Glomerular endothelial cell (primary cell): ENCODE data around the gene KCNIP1. TPM values are rescaled to one million over a fixed set of nuclear protein-coding genes. Genes with fewer than 3 reads are reported as not detected.

Source experiments
- DNase-seq: peaks from one replicate; pipeline ENCODE4 v3.0.0-alpha.2; 2011; ENCODE audit warnings: low read depth, low spot score; ENCODE audit errors: extremely low read depth
- total RNA-seq: library from RNA; depleted of rRNA; stranded (reverse); fragments of >200 nt; gene quantifications from 2 replicates; pipeline ENCODE4 v1.2.3, GENCODE V29; 2015

Gene KCNIP1
- total RNA-seq, 1 donor from 2014 or later = 0.76 TPM

DNA sequence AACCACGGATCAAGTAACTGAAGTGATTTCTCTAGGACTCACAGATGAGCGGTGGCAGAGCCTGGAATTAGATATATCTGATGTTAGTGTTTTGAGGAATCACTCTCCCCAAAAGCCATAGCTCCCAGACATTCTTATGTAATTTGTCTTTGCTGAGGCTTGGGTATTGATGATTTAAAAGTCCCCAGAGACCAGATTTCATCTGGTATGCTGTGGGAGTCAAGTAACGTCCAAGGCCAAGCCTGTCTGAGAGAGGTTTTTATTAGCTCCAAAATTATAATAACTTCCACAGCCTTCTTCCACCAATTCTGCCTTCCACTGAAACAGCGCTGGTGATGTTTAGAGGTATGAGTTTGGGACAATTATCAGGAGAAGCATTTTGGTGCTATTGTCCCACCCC is 21.3 kb upstream of the KCNIP1 start:
- no peak for DNase-seq

DNA sequence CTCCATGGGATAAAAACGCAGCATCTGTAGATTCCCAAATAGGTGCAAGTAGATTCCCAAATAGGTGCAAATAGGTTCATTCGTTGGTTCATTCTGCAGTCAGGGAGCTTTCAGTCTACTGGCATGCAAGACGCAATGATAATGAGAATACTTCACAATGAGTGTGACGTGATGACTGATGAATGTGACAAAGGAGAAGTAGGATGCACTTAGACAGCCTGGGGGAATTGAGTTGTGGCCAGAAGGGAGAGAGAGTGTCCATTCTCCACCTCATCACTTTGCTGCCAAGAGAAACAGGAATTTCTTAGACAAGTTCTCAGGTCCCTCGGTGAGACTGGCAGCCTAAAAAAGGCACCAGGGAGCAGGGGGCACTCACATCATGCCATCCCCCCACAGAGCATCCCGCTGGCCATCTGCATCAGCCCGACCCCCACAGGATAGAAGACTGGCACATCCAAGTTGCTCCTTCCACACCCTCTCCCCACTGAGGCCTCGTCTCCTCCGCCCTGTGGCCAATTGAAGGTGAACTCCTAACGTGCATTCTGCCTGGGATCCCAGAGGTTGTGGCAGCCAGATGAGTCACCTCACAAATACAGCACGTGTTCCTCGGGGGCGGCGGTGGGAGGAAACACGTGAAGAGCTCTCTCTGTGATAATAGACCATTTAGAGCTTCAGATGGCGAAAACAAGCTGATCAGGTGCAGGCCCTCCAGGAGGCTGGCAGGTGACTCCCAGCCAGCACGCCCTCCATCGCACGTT is 19.9 kb upstream of the KCNIP1 start:
- no peak for DNase-seq

DNA sequence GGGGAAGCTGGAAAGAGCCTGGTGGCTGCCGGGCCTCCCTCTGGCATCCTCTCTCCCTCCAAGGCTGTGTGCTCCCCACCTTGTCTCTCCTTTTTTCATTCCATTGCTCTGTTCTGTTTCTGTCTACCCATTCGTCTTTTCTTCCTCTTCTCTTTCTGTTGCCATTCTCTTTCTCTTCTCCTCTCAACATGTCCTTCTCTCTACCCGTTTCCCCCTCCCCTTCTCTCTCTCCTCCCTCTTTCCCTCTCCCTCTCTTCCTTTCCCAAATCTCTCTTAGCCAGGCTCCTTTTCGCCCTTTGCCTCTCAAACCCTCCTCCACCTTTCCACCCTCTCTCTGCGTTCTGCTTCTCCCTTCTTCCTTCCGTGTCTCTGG is 19.4 kb upstream of the KCNIP1 start:
- no peak for DNase-seq

DNA sequence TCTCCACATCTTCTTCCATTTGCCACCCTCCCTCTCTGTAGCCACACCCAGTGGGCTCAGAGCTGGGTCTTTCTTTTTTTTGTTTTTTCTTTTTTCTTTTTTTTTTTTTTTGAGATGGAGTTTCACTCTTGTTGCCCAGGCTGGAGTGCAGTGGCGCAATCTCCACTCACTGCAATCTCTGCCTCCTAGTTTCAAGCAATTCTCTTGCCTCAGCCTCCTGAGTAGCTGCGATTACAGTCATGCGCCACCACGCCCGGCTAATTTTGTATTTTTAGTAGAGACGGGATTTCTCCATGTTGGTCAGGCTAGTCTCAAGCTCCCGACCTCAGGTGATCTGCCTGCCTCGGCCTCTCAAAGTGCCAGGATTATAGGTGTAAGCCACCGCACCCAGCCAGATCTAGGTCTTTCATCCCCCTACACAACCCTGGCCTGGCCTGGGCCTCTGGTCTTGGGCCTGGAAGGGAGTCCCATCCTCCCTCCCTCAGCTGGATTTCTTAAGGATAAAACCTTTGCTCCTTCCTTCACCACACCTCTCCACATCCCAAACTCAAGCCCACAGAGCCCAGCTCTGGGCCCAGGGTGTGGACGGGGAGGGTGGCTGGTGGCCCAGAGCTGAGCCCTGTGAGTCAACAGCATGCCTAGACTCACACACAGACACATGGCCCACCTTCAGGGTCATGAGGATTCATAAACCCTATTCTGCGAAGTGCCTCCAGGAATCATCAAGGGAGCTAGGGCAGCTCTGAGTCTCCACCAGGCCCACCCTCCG is 18.8 kb upstream of the KCNIP1 start:
- DNase-seq = no peak

DNA sequence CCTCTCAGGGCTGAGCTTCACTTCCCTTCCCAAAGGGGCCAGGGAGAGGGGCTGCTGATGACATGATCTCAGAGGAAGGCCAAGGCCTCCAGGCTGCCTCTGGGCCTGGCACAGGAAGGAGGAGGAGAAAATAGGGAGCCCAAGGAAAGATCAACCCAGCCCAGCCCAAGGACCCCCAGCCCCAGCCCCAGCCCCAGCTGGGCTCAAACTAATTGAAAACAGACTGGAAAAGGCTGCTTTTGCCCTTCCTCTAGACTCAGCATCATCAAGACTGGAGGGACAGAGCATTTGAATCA is 18.3 kb upstream of the KCNIP1 start:
- DNase-seq = no peak

DNA sequence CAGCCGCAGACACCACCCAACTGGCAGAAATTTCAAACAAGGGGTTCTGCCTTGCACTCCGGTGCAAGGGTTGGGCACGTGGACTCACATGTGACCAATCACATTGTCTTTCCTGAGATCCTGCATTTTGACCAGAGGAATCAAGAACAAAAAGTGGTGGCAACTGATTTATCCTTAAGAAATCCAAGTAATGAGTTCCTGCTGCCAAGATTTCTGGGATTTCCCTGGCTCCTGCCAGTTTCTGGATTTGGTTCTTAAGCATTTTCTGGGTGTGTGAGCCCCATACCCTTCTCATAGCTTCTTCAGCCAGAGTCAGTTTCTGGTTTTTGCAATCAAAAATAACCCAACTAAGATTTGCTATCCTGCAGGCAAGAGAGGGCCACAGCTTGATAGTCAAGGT is 17.4 kb upstream of the KCNIP1 start:
- no peak for DNase-seq

DNA sequence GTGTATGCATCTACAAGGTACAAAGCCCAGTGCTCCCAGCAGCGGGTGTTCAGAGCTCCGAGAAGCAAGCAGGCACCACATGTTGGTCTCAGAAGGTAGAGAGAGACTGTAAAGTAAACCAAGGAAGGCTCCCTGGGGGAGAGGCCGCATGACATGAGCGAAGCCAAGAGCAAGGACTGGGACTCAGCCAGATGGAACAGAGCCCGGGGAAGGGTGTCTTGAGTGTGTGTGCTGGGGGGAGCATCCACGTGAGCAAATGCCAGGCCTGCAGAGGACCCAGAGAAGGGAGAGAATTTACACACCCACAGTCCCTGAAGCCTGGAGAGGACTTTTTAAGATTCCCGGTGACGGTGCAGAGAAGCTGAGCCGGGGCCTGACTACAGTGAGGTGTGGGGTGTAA is 15.2 kb upstream of the KCNIP1 start:
- no peak for DNase-seq

DNA sequence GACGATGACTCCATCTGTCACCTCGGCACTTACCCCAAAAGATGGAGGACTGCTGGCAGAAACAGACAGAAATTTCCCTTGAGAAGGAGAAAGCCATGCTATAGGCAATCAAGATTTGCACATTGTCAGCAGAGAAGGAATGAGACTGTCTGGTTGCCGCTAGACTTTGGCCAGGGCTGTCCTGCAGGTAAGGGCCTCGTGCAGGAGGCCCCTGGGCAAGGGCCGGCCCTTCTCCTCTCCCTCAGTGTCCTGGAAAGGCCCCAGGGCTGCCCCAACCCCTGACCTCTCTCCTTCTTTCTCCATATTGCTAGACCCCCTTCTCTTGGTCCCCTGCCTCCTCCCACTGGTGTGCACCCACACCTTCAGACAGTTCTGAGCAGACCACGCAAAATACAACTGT is 14.6 kb upstream of the KCNIP1 start:
- DNase-seq = no peak

DNA sequence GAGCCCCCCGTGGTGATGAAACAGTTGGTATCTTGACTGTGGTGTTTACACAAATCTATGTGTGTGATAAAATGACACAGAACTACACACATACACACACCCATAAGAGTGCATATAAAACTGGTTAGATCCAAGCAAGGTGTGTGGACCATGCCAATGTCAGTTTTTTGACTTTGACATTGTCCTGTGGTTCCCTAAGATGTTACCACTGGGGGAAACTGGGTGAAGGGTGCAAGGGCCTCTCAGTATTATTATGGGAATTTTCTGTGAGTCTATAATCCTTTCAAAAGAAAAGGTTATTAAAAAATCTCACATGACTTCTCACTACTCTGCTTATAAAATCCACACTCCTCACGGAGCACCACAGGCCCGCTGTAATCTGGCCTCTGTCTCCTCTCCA is 13.4 kb upstream of the KCNIP1 start:
- DNase-seq = no peak

DNA sequence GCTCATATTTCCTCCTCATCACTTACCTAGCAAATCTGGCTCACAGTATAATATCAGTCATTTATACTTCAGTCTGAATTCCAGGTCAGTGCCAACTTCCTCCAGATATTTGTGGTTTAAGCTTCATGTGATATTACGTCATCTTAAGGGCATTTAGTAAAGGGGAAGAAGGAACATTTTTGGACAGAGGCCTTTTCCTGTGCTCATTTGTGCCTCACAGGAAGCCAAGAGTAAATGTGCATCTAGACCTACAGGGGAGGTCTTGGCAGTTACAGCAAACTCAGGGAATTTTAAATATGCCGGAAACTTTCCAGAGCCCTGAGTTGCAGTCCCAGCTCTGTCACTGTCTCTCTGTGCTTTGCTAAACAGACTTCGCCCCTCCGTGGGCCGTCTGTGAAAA is 12.3 kb upstream of the KCNIP1 start:
- peak; percentile 96 for DNase-seq

DNA sequence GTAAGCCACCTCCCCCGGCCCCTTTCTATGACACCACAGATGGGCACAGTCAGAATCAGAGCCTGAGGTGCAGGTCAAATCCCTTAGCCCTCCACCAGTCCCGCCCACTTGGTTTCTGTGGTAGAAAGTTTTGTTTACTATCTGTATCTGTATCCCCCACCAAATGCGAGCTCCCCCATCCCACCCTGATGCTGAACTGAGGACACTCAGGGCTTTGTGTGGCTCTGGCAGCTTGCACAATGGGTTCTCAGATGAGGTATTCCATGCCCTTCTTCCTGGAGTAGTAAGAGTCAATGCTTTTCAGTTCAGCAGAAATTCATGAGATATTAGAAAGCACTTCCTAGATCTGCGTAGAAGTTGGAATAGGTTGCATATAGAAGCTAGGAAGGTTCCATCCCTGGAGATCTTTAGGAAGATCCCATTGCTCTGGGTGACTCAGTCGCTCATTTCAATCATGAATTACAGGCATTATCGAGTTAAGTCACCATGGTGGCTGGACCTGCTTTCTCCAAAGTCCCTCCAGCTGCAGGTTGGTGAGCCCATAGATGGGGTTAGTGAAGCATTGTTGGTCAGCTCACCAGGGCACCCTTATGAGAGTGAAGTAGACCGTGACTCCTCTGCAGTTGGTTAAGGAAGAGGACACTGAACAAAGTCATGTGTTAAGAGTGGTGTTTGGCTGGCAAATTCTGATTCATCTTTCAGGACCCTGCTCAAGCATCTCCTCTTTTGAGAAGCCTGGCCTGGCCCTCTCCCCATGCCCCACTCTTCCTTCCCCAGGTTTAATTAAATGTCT is 10.6 kb upstream of the KCNIP1 start:
- DNase-seq = no peak

DNA sequence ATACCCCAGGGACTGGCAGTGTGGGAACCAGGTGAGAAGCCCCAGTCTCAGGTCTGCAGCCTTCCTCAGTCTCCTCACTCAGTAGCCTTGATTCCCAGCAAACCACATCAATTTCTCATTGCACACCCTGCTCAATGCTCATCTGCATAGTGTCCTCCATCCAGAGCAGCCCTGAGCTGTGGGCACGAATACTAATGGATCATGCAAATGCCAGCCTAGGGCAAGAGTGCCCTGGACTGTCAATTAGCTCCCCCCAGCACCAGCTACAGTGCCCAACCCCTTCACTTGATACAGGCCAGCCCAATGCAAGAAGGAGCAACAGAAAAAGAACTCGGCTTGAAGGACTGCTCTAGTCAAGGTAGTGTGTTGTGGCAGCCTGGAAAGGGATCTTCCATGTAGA is 9.8 kb upstream of the KCNIP1 start:
- no peak for DNase-seq

DNA sequence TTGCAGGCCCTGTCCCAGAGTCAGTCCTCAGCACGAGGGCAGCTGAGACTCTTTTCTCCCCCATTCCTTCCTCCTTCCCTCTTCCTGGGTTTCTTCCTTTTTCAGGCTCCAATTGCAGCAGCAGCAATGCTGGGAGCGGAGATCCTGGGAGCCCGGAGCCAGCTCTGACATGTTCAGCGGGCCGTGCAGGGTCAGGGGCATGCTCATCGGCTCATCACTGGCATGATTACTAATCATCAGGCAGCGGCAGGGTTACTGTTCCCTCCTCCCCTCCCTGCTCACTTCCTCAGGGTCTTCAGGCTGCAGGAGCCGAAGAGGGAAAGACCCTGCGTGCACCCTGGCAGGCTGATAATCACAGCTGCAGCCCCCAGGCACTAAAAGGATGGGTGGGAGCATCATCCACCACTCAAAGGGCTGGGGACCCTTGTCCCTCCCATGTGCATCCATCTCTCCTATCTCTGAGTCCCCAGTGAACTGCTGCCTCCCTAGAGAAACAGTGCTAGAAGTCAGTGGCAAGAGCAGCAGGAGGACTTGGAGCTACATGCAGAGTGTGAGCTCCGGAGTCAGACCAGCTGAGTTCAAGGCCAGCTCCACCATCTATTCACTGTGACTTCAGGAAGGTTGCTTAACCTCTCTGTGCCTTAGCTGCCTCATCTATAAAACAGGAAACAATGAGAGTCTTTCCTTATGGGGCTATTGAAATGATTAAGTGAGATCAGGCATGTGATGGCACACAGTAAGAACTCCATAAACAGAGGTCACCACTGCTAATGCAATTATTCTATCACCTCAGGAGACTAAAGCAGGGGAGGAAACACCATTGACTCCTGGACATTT is 7.8 kb upstream of the KCNIP1 start:
- DNase-seq = no peak

DNA sequence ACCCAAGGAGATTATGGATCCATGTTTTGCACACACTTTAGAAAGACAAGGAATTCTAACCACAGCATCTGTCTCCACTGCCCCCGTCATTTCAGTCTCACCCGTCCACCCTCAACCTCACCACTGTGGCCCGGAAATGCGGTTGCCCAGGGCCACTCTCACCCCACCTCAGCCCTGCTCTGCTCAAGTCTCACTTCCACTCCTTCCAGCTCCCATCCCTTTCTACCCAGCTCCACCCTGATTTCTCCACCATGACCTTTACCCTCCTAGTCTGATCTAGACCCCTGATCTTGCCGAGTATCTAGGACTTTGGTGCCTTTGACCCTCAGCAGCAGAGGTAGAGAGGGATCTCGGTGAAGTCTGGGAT is 7.2 kb upstream of the KCNIP1 start:
- no peak for DNase-seq

DNA sequence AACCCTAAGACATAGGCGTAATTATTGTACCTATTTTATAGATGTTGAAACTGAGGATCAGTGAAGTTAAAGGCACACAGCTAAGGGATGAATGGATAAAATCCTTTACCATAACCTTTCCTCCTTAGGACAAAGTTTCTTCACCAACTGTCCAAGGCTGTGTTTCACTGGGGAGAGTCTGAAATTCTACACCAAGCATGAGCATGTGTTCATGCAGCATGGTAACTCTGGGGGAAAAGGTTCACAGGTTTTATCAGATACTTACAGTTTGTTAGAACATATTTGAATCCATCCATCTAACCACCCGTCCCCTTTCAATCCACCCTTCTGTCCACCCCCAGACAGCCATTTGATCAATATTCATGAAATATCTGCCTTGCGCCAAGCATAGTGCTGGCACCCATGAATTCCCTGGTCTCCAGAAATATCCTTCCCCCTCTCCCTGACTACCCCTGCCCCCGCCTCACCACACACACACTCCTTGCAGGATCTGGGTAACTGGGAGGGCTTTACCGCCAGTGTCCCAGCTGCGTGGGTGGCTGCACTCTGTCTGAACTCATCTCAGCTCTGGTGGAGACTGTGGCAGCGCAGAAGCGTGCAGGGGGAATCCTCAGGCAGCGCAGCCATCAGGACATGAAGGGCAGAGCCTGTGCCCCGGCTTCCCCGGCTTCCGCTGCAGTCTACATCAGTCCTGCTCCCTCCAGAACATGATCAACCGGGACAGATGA is 6.3 kb upstream of the KCNIP1 start:
- DNase-seq = no peak

DNA sequence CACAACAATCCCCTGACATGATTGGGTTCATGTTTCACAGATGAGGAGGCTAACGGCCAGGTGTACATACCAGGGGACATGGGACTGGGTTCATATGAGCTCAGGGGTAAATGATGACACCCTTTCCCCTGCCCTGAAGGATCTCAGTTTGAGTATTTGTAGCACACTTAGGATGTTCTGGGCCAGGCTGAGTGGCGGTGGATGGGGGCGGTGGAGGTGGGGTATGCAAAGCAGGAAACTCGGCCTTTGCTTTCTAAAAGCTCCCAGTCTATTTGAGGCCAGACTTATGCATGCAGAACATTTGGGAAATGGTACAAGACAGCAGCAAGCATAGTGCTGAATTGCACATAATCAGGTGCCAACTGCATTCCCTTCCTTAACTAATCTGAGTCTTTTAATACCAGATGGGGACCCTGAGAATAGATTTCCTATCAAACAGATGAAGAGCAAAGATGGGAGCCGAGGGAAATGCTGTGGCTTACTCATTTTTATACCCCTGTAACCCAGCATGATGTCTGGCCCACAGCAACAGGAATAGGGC is 4.9 kb upstream of the KCNIP1 start:
- DNase-seq = no peak

DNA sequence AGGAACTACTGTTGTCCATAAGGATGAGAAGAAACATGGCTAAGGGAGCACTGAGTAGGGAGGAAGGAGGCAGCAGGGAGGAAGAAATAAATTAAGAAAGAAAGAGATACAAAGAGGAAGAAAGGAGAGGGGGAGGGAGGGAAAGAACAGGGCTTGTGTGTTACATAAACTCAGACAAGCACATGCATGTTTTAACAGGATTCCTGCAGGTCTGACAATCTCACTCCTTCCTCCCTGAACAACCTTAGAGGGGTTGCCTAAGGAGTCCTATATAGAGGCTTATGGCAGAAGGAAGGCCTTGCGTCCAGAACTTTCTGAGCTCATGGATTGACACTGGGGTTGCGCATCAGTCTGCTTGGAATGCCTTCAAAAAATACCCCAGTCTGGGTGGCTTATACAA is 4.2 kb upstream of the KCNIP1 start:
- DNase-seq = no peak

DNA sequence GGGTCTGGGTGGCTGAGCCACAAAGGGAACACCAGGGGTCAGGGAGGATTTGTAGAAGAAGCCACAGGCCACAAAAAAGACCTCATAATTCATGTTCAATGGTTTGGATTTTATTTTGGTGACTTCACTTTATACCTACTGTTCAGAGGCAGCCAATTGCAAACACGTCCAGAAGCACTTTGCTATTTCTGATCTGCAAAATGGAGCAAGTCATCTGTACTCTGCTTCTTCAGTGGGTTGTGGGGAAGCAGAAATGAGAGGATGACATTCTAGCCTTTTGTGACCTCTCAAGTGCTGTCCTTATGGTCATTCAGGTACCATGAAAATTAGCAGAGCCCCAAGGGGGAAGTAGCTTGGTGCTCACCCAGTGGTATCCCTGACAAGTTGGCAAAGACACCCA is 2.5 kb upstream of the KCNIP1 start:
- no peak for DNase-seq

DNA sequence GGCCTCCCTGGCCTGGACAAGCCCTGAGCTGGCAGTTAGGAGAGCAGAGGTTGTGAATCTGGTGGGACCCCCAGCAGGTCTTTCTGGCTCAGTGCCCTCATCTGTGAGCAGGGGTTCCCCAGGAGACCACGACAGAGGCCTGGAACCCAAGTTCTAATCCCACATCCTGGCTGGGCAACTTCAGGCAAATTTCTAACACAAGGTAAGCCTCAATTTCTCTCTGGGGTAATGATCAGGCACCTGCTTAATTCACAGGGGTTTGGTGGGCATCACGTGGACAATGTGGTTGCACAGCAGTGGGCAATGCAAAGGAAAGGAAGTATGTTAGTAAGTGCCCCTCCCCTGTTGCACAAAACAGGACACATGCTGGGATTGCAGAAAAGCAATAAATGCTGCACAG is 1.9 kb upstream of the KCNIP1 start:
- no peak for DNase-seq

DNA sequence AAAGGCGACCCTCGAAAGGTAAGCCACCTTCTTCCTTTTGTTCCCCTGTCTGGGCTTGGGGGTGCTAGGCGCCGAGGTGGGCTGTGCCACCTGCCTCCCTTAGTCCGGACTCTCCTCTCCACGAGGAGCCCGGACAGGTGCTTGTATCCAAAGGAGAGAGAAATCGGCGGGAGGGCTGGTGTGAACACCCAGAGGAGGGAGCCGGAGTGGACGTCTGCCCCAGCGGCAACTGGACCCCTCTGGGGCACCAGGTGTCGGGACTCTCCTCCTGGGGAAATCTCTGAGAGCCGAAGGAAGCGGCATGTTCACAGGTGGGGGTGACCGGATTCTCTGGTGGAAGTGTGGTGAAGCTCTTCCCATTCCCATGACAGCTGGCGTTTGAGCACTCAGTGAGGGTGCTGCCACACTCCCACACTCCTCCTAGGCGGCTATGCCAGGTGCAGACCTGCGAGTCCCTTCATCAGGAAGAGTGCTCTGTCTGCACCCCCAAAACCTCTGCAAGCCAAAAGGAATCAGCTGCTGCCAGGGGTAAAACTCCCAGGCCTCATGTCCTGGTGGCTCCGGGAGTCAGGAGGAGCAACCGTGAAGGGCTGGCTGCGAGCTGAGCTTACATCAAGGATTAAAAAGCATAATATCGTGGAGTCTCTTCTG is 921 bp downstream of the KCNIP1 start:
- no peak for DNase-seq
